Ramos (cell line): Measurements from ENCODE around the gene ENTHD1.
"Not testable (repeated sequence)": the region's sequence is repeated elsewhere in the genome, so short reads cannot be mapped to it uniquely, and the experiment has no call there.

Experiments
- in situ Hi-C: fragments of 300-500 bp; cut with MboI; formaldehyde crosslinking; loops from one replicate; pipeline ENCODE4 v1.14.3; 2022; ENCODE audit warnings: low sequenced_read_pairs; ENCODE audit not compliant: unreplicated experiment

The ENTHD1 gene

GRCh38 chr22:39859903-39860588 is 33.5 kb downstream of the ENTHD1 start:
- in situ Hi-C loops, result no loop called here

- in situ Hi-C loops, result no loop called here
Measured at GRCh38 chr22:39856588-39856987, 37.0 kb downstream of the ENTHD1 start.

- in situ Hi-C loops, result no loop called here
Measured at GRCh38 chr22:39852799-39853198, 40.8 kb downstream of the ENTHD1 start.

- in situ Hi-C loops, result no loop called here
Measured at GRCh38 chr22:39851606-39852315, 41.8 kb downstream of the ENTHD1 start.

- in situ Hi-C loops, result no loop called here
Measured at GRCh38 chr22:39847477-39847876, 46.1 kb downstream of the ENTHD1 start.

GRCh38 chr22:39846539-39846938 is 47.0 kb downstream of the ENTHD1 start:
- in situ Hi-C loops, result not testable (repeated sequence)

GRCh38 chr22:39845529-39845928 is 48.0 kb downstream of the ENTHD1 start:
- in situ Hi-C loops, result no loop called here

- in situ Hi-C loops, result no loop called here
Measured at GRCh38 chr22:39839917-39840510, 53.5 kb downstream of the ENTHD1 start.

GRCh38 chr22:39839204-39839603 is 54.4 kb downstream of the ENTHD1 start:
- in situ Hi-C loops, result no loop called here

GRCh38 chr22:39833610-39834009 is 60.0 kb downstream of the ENTHD1 start:
- in situ Hi-C loops, result no loop called here

GRCh38 chr22:39833093-39833492 is 60.5 kb downstream of the ENTHD1 start:
- in situ Hi-C loops, result no loop called here

- in situ Hi-C loops, result no loop called here
Measured at GRCh38 chr22:39832627-39833074, 60.9 kb downstream of the ENTHD1 start.

GRCh38 chr22:39825661-39826102 is 67.9 kb downstream of the ENTHD1 start:
- in situ Hi-C loops, result no loop called here

GRCh38 chr22:39821008-39821407 is 72.6 kb downstream of the ENTHD1 start:
- in situ Hi-C loops, result no loop called here

GRCh38 chr22:39820256-39820655 is 73.3 kb downstream of the ENTHD1 start:
- in situ Hi-C loops, result no loop called here

GRCh38 chr22:39819429-39819828 is 74.1 kb downstream of the ENTHD1 start:
- in situ Hi-C loops, result no loop called here

GRCh38 chr22:39818094-39818493 is 75.5 kb downstream of the ENTHD1 start:
- in situ Hi-C loops, result no loop called here

- in situ Hi-C loops, result no loop called here
Measured at GRCh38 chr22:39815932-39816331, 77.6 kb downstream of the ENTHD1 start.

- in situ Hi-C loops, result no loop called here
Measured at GRCh38 chr22:39814899-39815298, 78.7 kb downstream of the ENTHD1 start.

- in situ Hi-C loops, result loop anchor here (10.0 kb wide), 1 partner anchor 265 kb away; no protein-coding TSS in a partner anchor
Measured at GRCh38 chr22:39809772-39810557, 83.6 kb downstream of the ENTHD1 start.
